ENCODE results near the gene SAG.

DNA sequence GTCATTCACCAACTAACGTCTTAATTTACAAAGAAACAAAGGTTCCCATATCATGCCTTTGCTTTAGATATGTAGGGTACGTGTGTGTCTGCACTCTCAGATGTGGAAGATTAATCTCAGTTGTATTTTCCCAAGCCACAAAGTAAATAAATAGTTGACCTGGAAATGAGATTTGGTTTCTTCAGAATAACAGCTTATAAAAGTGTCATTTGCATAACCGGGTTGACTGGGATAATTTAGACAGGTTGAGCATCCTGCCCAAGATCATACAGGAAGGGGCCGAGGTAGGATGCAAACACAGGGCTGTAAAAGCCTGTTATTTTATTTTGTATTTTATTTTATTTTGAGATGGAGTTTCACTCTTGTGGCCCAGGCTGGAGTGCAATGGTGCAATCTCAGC is 36.7 kb upstream of the SAG start:
- TF ChIP-seq, protein P1, sequence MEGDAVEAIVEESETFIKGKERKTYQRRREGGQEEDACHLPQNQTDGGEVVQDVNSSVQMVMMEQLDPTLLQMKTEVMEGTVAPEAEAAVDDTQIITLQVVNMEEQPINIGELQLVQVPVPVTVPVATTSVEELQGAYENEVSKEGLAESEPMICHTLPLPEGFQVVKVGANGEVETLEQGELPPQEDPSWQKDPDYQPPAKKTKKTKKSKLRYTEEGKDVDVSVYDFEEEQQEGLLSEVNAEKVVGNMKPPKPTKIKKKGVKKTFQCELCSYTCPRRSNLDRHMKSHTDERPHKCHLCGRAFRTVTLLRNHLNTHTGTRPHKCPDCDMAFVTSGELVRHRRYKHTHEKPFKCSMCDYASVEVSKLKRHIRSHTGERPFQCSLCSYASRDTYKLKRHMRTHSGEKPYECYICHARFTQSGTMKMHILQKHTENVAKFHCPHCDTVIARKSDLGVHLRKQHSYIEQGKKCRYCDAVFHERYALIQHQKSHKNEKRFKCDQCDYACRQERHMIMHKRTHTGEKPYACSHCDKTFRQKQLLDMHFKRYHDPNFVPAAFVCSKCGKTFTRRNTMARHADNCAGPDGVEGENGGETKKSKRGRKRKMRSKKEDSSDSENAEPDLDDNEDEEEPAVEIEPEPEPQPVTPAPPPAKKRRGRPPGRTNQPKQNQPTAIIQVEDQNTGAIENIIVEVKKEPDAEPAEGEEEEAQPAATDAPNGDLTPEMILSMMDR (IDR thresholded peaks at IDR 0.05): no peak
- no peak for TF ChIP-seq SIN3A (IDR thresholded peaks at IDR 0.05; ENCODE audit: borderline replicate concordance, insufficient read depth, low read depth, low read length)
- TF ChIP-seq, protein P2, sequence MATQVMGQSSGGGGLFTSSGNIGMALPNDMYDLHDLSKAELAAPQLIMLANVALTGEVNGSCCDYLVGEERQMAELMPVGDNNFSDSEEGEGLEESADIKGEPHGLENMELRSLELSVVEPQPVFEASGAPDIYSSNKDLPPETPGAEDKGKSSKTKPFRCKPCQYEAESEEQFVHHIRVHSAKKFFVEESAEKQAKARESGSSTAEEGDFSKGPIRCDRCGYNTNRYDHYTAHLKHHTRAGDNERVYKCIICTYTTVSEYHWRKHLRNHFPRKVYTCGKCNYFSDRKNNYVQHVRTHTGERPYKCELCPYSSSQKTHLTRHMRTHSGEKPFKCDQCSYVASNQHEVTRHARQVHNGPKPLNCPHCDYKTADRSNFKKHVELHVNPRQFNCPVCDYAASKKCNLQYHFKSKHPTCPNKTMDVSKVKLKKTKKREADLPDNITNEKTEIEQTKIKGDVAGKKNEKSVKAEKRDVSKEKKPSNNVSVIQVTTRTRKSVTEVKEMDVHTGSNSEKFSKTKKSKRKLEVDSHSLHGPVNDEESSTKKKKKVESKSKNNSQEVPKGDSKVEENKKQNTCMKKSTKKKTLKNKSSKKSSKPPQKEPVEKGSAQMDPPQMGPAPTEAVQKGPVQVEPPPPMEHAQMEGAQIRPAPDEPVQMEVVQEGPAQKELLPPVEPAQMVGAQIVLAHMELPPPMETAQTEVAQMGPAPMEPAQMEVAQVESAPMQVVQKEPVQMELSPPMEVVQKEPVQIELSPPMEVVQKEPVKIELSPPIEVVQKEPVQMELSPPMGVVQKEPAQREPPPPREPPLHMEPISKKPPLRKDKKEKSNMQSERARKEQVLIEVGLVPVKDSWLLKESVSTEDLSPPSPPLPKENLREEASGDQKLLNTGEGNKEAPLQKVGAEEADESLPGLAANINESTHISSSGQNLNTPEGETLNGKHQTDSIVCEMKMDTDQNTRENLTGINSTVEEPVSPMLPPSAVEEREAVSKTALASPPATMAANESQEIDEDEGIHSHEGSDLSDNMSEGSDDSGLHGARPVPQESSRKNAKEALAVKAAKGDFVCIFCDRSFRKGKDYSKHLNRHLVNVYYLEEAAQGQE (IDR thresholded peaks at IDR 0.05; ENCODE audit: insufficient read depth in 1 of 2, low read depth in 2 of 2, low read length in 1 of 2): no peak

All from Panc1 (cell line).